Upper lobe of left lung (tissue), 4 donors: ENCODE measurements around the gene ZNF142.

ENCODE experiments used
- CTCF ChIP-seq, 6 experiments: fragments of 450-650 bp in 4 of 6; fragments of 200-600 bp in 2 of 6; sonication (generic) in 2 of 6; IDR thresholded peaks; one replicate each; pipeline ENCODE4 v1.5.1; 2016 to 2019; ENCODE audit warnings: antibody characterized with exemption in 6 of 6
- EP300 ChIP-seq, 4 donors: sonication (generic); formaldehyde crosslinking; IDR thresholded peaks; one replicate each; pipeline ENCODE4 v1.5.1; 2017; ENCODE audit warnings: antibody characterized with exemption in 4 of 4, control low read depth in 2 of 4
- POLR2A ChIP-seq, 4 donors: fragments of 450-650 bp; IDR thresholded peaks; one replicate each; pipeline ENCODE4 v1.5.1; 2016 to 2017; ENCODE audit warnings: antibody characterized with exemption in 4 of 4, mild to moderate bottlenecking in 2 of 4
- POLR2AphosphoS5 ChIP-seq, 2 donors: sonication (generic); formaldehyde crosslinking; IDR thresholded peaks; one replicate each; pipeline ENCODE4 v1.5.1; 2017; ENCODE audit warnings: antibody characterized with exemption in 2 of 2

- TF ChIP-seq POLR2A (IDR thresholded peaks at IDR 0.05) = no peak
- no peak for TF ChIP-seq CTCF (IDR thresholded peaks at IDR 0.05)
- no peak for TF ChIP-seq POLR2AphosphoS5 (IDR thresholded peaks at IDR 0.05)
- no peak for TF ChIP-seq EP300 (IDR thresholded peaks at IDR 0.05)
These were observed 51.8 kb downstream of the ZNF142 start, which contains the start of gene PLCD4 for GRCh38 chr2:218607436-218608115.
